Activated gamma-delta T cell treated with anti-CD3 and anti-CD28 coated beads, Interleukin-2, amount 50 U/mL, for 16 hours (primary cell): ENCODE measurements around the gene ERRFI1.
"Not testable (repeated sequence)": the region's sequence is repeated elsewhere in the genome, so short reads cannot be mapped to it uniquely, and the experiment has no call there.

Experiments used
- DNase-seq: peaks from one replicate; pipeline ENCODE4 v3.0.0-alpha.2; 2020; ENCODE audit warnings: low read depth

The ERRFI1 gene

DNA sequence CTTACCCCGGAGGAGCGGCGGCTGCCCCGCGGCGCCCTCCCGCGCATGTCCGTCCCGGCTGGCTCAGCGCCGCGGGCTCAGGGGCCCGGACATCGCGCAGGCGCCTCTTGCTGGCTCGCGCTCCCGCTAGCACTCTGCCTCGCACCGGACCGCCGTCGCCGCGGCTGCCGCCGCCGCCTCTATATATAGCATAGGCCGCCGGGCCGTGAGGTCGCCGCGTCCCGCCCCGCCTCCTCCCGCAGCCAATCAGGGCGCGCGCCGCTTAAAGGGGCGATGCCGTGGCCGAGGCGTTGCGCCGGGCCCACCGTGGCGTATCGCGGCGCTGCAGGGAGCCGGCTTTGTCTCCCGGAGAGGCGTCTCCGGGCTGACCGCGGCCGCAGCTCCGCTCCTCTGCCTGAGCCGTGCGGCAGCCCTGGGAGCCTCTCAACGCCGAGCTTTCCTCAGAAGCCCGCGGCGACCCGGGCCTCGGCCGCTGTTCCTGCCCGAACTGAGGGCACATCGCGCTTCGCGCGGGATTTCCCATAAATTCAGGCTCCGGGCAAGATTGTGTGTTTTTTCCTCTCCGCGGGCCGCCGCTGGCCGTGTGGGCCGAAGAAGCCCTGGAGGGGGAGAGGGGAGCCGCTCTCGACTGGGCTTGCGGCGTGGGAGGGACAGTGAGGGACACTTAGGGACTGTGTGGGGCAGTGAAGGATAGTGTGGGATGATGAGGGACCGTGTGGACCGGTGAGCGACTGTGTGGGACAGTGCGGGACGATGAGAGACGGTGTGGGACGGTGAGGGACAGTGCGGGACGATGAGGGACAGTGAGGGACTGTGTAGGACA lies at the start of gene ERRFI1:
ERRFI1 (minus strand) TSS at position 157 of the 823 bp plus-strand sequence. CDS start 10,690 bp downstream, outside the sequence.
- DNase-seq = peak; percentile 80

- no peak for DNase-seq
These were observed 49.5 kb upstream of the ERRFI1 start for GRCh38 chr1:8075511-8076051.

DNA sequence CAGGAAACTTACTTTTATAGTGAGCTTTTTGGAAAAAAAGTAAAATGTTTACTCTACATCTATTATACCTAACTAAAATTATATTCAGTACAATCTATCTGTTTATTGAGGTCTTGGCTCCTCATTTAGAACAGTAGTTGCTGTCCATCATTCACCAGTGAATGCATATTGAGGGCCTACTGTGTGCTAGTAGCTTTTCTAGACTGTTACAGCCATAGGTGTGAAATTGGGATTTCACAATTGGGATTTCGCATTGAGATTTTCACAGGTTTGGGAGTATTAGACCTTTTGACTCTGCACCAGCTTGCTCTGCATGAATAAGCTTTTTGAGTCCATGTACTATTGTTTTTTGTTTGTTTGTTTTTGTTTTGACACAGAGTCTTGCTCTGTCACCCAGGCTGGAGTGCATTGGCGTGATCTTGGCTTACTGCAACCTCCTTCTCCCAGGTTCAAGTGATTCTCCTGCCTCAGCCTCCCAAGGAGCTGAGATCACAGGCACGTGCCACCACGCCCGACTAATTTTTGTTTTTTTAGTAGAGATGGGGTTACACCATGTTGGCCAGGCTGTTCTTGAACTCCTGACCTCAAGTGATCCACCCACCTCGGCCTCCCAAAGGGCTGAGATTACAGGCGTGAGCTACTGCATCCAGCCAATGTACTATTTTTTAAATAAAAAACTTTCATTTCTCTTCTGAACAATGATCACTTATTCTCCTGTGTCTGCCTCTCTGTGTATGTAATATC lies 47.2 kb upstream of the ERRFI1 start:
- no peak for DNase-seq

DNA sequence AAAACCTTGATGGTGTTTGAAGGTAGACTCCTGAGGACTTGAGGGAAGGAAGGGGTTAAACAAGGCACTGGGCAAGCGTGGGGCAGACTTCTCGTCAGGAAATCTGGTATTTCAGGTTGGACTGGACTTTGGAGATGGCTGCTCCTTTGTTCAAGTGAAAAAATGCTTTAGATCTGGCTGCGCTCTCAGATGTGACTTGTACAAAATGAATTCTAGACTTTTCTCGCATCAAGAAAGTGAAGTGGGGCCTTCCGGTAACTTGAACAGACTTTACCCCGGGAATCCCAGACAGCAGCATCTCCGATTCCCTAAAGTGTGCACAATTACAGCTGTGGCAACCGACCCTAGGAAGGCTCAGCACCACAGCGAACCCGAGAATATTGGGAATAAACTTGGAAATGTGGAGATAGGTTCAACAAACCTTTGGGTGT lies 44.3 kb upstream of the ERRFI1 start:
- DNase-seq = no peak

DNA sequence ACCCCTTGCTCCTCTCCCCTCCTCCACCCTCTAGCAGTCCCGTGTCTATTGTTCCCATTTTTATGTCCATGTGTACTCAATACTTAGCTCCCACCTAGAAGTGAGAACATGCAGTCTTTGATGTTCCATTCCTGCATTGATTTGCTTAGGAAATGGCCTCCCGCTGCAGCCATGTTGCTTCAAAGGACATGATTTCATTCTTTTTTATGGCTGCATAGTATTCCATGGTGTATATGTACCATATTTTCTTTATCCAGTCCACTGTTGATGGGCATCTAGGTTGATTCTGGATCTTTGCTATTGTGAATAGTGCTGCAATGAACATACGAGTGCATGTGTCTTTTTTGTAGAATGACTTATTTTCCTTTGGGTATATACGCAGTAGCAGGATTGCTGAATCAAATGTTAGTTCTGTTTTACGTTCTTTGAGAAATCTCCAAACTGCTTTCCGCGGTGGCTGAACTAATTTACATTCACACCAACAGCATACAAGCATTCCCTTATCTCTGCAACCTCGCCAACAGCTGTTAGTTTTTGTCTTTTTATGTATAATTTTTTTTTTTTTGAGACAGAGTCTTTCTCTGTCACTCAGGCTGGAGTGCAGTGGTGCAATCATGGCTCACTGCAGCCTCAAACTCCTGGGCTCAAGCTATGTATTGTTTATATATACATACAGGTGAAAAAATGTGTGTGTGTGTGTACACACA lies 43.7 kb upstream of the ERRFI1 start:
- not testable (repeated sequence) for DNase-seq

- no peak for DNase-seq
These were observed 39.3 kb upstream of the ERRFI1 start for GRCh38 chr1:8065369-8065768.

- DNase-seq = no peak
These were observed 37.4 kb upstream of the ERRFI1 start for GRCh38 chr1:8063298-8064036.

DNA sequence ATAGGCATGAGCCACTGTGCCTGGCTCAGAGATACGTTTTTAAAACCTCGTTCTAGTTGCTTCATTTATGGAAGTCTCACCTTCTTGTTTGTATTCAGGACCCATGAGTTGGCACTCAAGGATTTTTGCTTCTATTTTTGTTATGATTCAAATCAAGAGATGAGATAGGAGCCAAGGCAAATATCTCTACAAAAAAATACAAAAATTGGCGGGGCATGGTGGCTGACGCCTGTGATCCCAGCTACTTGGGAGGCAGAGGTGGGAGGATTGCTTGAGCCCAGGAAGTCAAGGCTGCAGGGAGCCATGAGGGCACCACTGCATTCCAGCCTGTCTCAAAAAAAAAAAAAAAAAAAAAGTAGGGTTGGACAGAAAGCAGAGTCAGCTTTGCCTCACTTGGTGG lies 36.8 kb upstream of the ERRFI1 start:
- DNase-seq = no peak

DNA sequence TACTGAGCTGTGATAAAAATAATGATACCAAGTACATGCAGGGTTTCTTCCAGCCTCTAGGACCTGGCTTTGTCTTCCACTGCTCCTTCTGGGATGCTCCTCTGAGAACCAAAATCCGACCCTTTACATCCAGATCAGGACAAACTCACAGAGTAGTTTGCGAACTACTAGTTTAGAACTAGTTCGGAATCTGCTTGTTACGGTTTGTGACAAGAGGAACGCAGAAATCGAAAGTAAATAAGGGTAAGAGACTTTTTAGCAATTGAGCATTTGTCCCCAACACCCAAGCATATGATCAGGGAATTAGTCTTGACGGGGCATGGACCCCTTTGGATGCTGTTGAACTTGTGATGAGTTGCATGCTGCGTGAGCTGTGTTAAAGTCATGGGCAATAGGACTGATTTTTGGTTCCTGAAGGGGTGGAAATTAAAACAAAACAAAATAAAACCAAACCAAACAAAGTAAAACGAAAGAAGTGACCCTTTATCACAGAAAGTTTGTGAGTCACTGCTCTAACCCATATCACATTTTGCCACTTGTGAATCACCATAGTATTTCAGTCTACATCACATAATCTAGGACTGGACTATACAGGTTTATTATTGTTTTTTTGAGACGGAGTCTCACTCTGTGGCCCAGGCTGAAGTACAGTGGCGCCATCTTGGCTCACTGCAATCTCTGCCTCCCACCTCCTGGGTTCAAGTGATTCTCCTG lies 35.7 kb upstream of the ERRFI1 start:
- DNase-seq = no peak

DNA sequence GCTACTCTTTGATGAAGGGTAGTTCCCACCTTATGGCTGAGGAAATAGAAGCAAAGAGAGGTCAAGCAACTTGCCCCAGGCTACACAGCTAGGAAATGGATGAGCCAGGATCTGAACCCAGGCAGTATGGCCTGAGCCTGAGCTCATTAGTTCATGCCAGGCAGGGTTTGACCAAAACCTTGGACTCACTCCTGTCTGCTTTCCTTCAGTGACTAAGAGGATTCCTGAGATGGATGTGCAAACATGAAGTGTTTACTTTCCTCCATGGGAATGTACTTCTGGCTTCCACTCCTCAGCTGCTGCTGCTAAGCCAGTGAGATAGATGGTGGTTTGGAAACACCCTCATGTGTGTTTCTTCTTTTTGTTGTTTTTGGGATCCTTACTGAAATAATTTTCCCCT lies 35.1 kb upstream of the ERRFI1 start:
- DNase-seq = no peak

DNA sequence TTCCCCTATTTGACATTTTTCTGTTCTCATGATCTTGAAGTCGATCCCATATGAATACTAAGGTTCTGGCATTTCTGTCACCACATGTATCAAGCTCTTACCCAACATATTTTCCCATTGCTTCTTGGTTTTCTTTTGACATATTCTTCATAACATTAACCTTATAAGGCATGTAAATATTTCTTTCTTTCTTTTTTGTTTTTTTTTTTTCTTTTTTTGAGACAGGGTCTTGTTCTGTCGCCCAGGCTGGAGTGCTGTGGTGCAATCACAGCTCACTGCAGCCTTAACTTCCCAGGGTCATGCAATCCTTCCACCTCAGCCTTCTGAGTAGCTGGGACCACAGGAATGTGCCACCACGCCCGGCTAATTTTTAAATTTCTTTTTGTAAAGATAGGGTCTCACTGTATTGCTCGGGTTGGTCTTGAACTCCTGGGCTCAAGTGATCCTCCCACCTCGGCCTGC lies 33.1 kb upstream of the ERRFI1 start:
- DNase-seq = no peak

GRCh38 chr1:8057779-8058178 lies 31.7 kb upstream of the ERRFI1 start:
- not testable (repeated sequence) for DNase-seq

DNA sequence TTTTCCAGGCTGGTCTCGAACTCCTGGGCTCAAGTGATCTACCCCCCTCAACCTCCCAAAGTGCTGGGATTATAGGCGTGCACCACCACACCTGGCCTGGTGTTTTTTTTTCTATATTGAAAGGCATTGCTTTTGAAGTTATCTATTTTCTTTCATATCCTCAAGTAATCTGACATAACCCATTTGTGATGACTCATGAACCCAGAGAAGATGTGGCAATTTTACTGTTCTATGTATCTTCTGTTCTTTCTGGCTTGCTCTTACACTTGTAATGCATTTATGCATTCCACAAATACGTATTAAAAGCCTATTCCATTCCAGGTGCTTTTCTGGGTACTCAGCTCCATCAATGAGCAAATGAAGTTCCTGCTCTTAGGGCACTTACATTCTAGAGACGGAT lies 29.9 kb upstream of the ERRFI1 start:
- no peak for DNase-seq

GRCh38 chr1:8053878-8054567 lies 27.9 kb upstream of the ERRFI1 start:
- no peak for DNase-seq

GRCh38 chr1:8051650-8052049 lies 25.5 kb upstream of the ERRFI1 start:
- DNase-seq = no peak

DNA sequence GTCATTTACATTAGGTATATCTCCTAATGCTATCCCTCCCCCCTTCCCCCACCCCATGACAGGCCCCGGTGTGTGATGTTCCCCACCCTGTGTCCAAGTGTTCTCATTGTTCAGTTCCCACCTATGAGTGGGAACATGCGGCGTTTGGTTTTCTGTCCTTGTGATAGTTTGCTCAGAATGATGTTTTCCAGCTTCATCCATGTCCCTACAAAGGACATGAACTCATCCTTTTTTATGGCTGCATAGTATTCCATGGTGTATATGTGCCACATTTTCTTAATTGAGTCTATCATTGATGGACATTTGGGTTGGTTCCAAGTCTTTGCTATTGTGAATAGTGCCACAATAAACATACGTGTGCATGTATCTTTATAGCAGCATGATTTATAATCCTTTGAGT lies 23.1 kb upstream of the ERRFI1 start:
- DNase-seq = not testable (repeated sequence)

GRCh38 chr1:8047686-8048445 lies 21.8 kb upstream of the ERRFI1 start:
- DNase-seq = no peak

DNA sequence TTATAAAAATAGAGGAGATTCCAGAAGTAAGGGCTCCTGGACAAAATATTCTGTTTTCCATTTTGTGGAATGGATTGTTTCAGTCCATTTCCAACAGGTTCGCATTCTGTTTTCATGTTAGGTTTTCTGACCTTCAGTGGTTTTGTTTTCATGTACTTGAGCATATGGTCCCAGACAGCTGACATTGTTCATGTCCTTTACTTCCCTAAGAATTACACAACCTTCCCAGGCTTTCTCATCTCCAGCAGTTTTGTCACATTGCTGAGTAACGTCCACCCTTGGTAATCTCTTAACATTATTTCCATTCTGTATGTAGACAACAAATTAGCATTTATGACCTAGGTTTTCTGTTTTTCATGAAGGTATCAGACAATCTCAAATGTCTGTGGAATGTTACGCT lies 21.0 kb upstream of the ERRFI1 start:
- DNase-seq = no peak

- DNase-seq = no peak
These were observed 20.3 kb upstream of the ERRFI1 start for GRCh38 chr1:8046391-8046790.

DNA sequence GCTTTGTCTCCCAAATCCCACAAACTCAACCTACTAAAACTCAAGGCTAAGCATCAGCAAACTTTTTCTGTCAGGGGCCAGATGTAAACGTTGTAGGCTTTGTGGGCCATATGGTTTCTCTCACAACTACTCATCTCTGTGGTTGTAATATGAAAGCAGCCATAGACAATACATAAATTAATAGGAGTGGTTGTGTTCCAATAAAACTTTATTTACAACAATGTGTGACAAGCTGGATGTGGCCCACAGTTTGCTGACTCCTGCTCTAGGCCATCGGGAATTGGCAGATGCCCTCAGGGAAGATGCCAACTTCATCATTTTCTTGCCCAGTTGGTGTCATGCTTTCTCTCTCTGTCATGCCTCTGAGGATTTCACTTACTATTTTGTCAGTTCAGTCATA lies 17.5 kb upstream of the ERRFI1 start:
- DNase-seq = no peak
